Fibroblast of pulmonary artery (primary cell): ENCODE results near the gene BDNF.

Source experiments
- DNase-seq: peaks from one replicate; pipeline ENCODE4 v3.0.0-alpha.2; 2010; ENCODE audit warnings: low read depth
- H3K4me3 ChIP-seq: replicated peaks from 2 replicates; pipeline ENCODE4 v1.5.1; 2011; ENCODE audit warnings: low read depth, mild to moderate bottlenecking, control low read depth, low read length, moderate library complexity
- CTCF ChIP-seq: IDR thresholded peaks from 2 replicates; pipeline ENCODE4 v1.5.1; 2011; ENCODE audit warnings: mild to moderate bottlenecking, control low read depth, low read length, inconsistent platforms; ENCODE audit errors: missing control alignments

The BDNF gene

DNA sequence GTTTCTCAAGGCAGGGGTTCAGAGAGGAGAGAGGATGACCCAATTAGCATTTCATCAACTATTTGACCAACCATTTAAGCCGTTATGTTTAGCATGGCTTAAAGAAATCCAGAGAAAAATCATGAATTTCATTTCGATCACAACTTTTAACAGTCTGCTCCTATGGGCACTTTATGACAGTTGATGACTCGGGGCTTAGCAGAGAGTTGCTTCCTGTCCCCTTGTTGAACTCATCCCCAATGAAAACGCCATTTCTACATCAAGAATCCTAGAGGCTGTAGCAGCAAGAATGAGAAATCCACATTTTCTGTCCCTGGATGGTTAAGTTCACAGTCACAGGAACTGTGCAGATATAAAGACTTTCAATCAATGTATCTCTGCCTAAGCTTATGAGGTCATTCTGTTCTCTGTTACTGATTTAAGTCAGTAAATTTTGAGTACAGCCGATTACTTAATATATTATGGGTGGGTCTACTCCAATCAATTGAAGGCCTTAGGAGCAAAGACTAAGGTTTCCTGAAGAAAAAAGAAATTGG, 81.1 kb downstream of the BDNF start:
- no peak overlapping the region for H3K4me3 ChIP-seq
- no peak for DNase-seq
- no peak for TF ChIP-seq CTCF

- H3K4me3 ChIP-seq, result no peak overlapping the region
- TF ChIP-seq CTCF, result no peak
- DNase-seq, result no peak
Measured at GRCh38 chr11:27618281-27618915, 81.9 kb downstream of the BDNF start.

DNA sequence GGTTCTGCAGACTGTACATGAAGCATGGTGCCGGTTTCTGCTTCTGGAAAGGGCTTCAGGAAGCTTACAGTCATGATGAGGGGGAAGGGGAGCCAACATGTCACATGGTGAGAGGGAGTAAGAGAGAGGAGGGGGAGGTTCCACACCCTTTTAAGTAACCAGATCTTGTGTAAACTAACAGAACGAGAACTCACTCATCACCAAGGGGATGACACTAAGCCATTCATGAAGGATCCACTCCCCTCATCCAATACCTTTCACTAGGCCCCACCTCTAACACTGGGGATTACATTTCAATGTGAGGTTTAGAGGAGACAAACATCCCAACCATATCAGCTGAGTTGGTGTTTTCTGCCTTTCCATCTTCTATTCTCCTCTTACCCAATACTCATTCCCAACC, 83.5 kb downstream of the BDNF start:
- DNase-seq, result no peak
- H3K4me3 ChIP-seq, result no peak overlapping the region
- no peak for TF ChIP-seq CTCF

DNA sequence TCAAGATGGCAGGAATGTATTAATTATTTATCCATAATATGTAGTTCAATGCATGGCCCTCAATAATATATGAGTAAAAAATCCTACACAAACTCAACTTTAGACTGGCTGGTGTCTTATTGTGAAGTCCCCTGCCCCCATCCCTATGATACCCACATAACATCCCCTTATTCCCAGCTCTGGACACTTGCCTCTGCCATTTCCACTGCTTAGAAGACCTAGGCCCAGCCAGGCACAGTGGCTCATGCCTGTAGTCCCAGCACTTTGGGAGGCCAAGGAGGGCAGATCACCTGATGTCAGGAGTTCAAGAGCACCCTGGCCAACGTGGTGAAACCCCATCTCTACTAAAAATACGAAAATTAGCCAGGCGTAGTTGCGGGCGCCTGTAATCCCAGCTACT, 84.4 kb downstream of the BDNF start:
- no peak for DNase-seq
- no peak for TF ChIP-seq CTCF
- no peak overlapping the region for H3K4me3 ChIP-seq

DNA sequence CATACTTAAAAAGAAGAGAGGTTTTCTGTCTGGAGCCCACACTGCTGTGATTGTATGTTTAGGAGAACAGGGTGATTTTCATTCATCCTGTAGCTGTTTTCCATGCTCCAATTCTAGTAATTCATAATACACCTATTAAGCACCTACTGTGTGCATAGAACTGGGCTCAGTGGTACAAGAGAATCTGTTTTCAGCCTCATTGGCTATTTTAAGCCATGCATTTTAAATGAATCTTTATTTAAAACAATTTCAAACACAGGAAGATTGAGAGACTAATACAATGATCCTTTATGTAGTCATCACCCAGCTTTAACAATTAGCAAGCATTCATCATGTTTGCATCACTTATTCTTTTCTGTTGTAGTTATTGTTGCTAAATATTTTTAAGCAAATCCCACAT, 86.2 kb downstream of the BDNF start:
- no peak for DNase-seq
- no peak for TF ChIP-seq CTCF
- H3K4me3 ChIP-seq, result no peak overlapping the region

- no peak for TF ChIP-seq CTCF
- peak; percentile 43 for DNase-seq
Measured at GRCh38 chr11:27612932-27613880, 87.0 kb downstream of the BDNF start.

More at GRCh38 chr11:27612932-27613880, 87.0 kb downstream of the BDNF start:
- H3K4me3 ChIP-seq, result no peak overlapping the region
